ENCODE data around the gene DLL1. TPM values are rescaled to one million over a fixed set of nuclear protein-coding genes. Genes with fewer than 3 reads are reported as not detected.

Gene DLL1
- total and polyA plus RNA-seq, 9 of the 15 experiments (the other 6 are each of a cell fraction or from before 2014, with no cell fraction given), result not detected

DNA sequence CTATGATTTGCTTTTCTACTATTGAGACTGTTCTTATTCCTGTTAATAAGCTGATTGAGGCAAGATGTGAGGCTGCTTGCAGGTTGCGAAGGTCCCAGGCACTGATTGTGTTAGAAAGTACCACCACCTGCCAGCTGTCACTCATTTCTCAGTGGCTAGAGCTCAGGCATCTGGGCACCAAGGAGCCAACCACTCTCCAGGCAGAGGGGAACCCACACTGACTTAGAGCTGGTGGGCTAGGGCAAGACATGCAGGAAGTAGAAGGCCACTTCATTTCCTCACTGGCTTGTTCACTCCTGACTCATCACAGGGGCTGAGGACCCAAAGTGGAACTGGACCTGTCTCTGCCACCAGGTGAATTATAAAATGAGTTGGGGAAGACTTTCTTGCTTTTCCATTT is 7.8 kb upstream of the DLL1 start:
- H3K27ac ChIP-seq (ENCODE audit: extremely low read depth, low read depth, low read length), result no peak overlapping the region
- H3K4me2 ChIP-seq (ENCODE audit: insufficient read depth, low read length), result no peak overlapping the region
- no TSS peak for BruUV-seq (replicated peaks)
- DNase-seq (ENCODE audit: extremely low read depth in 1 of 4, low spot score in 3 of 4), result no peak
- no peaks in the 10 kb centered on the region for H3K79me2 ChIP-seq (ENCODE audit: control insufficient read depth, insufficient read depth, low read length)
- no peak for ATAC-seq
- H3K9me3 ChIP-seq (replicated peaks; ENCODE audit: control insufficient read depth, insufficient read depth, low read depth, low read length), result 0 out of 2 replicates have a peak, but pooled peaks cover 1% of the 10 kb centered on the region
- peaks cover 46 to 51% of the 10 kb centered on the region in 2 experiments for H3K27me3 ChIP-seq (ENCODE audit: control insufficient read depth in 2 of 2, insufficient read depth in 2 of 2, low read length in 2 of 2)
- ChIA-PET POLR2A (no interaction called here), CTCF (ENCODE audit: low intra/inter-chr PET ratio) (no interaction called here)
- peaks cover 0 to 22% of the 10 kb centered on the region in 2 experiments; a peak in 3 of 5 replicates for H3K4me1 ChIP-seq (replicated peaks in 1 of 2; ENCODE audit: control insufficient read depth in 2 of 2, insufficient read depth in 2 of 2, low read length in 2 of 2)
- no peak overlapping the region for H3K9ac ChIP-seq (ENCODE audit: insufficient read depth in 1 of 2, low read depth in 2 of 2, low read length in 2 of 2)
- TF ChIP-seq PHTF2 (CRISPR knock-in tag; IDR thresholded peaks at IDR 0.05) (no peak), MAFF (IDR thresholded peaks at IDR 0.05; ENCODE audit: low read length) (no peak), NCOA1 (IDR thresholded peaks at IDR 0.05; ENCODE audit: low read depth) (no peak), POLR2A (conservative IDR thresholded peaks at IDR 0.05) (no peak), L3MBTL2 (IDR thresholded peaks at IDR 0.05) (no peak), LEF1 (IDR thresholded peaks at IDR 0.05) (no peak), SRSF7 (optimal IDR thresholded peaks at IDR 0.05; ENCODE audit: low read depth, low read length) (no peak), SMC3 (conservative IDR thresholded peaks at IDR 0.05; ENCODE audit: insufficient read depth, low read depth, low read length) (no peak), HMGN3 (IDR thresholded peaks at IDR 0.05; ENCODE audit: borderline replicate concordance, extremely low read depth, insufficient read length, low read depth, low read length) (no peak), GATAD2A (IDR thresholded peaks at IDR 0.05) (no peak), PHF20 (IDR thresholded peaks at IDR 0.05; ENCODE audit: partially characterized antibody) (no peak)
- TF ChIP-seq, protein P1, sequence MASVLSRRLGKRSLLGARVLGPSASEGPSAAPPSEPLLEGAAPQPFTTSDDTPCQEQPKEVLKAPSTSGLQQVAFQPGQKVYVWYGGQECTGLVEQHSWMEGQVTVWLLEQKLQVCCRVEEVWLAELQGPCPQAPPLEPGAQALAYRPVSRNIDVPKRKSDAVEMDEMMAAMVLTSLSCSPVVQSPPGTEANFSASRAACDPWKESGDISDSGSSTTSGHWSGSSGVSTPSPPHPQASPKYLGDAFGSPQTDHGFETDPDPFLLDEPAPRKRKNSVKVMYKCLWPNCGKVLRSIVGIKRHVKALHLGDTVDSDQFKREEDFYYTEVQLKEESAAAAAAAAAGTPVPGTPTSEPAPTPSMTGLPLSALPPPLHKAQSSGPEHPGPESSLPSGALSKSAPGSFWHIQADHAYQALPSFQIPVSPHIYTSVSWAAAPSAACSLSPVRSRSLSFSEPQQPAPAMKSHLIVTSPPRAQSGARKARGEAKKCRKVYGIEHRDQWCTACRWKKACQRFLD (CRISPR knock-in tag; IDR thresholded peaks at IDR 0.05), result no peak
- TF ChIP-seq, protein P2, sequence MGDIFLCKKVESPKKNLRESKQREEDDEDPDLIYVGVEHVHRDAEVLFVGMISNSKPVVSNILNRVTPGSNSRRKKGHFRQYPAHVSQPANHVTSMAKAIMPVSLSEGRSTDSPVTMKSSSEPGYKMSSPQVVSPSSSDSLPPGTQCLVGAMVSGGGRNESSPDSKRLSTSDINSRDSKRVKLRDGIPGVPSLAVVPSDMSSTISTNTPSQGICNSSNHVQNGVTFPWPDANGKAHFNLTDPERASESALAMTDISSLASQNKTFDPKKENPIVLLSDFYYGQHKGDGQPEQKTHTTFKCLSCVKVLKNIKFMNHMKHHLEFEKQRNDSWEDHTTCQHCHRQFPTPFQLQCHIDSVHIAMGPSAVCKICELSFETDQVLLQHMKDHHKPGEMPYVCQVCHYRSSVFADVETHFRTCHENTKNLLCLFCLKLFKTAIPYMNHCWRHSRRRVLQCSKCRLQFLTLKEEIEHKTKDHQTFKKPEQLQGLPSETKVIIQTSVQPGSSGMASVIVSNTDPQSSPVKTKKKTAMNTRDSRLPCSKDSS (IDR thresholded peaks at IDR 0.05; ENCODE audit: low read depth, partially characterized antibody), result no peak
- H3K4me3 ChIP-seq, result no peak overlapping the region
- 13% methylated on average over 1 of the region's 1 CpG for WGBS (ENCODE audit: insufficient coverage, low coverage, missing lambda C conversion rate)
- intact Hi-C loops (cut with micrococcal nuclease) (loop anchor here (10.0 kb wide), 1 partner anchor 216 kb away; no protein-coding TSS in a partner anchor), in situ Hi-C loops (cut with MboI) (no loop called here)
- no peaks in the 10 kb centered on the region for H3K36me3 ChIP-seq (ENCODE audit: control insufficient read depth, insufficient read depth, low read length)
- H3K9me1 ChIP-seq (ENCODE audit: control insufficient read depth, insufficient read depth, low read length), result no peaks in the 10 kb centered on the region
- H4K20me1 ChIP-seq (replicated peaks; ENCODE audit: control insufficient read depth, insufficient read depth, low read length), result peaks cover 6% of the 10 kb centered on the region
- FAIRE-seq, result no peak
- no peak overlapping the region for H2AFZ ChIP-seq (ENCODE audit: low read depth, low read length)
